Neutrophil (primary cell): Measurements from ENCODE around the gene SELENOI.

Experiments used
- H3K27ac ChIP-seq: fragments of 200-600 bp; sonication (generic); 2 replicates; pipeline ENCODE4 v1.5.1; 2016; ENCODE audit warnings: mild to moderate bottlenecking, moderate library complexity
- H3K27me3 ChIP-seq: fragments of 200-600 bp; sonication (generic); 2 replicates; pipeline ENCODE4 v1.6.0; 2016; ENCODE audit warnings: mild to moderate bottlenecking
- H3K36me3 ChIP-seq: fragments of 200-600 bp; sonication (generic); 2 replicates; pipeline ENCODE4 v1.5.1; 2017
- H3K4me1 ChIP-seq, 2 experiments: fragments of 200-600 bp in 1 of 2; sonication (generic) in 1 of 2; 1 replicate in 1 of 2; 2 replicates in 1 of 2; pipeline versions ENCODE4 v1.5.1 to v1.6.1; 2013 to 2016; ENCODE audit warnings: low read depth in 1 of 2, low read length in 1 of 2, mild to moderate bottlenecking in 1 of 2, moderate library complexity in 1 of 2; ENCODE audit not compliant: control insufficient read depth in 1 of 2, insufficient read depth in 1 of 2
- H3K4me3 ChIP-seq, 2 experiments: fragments of 200-600 bp in 1 of 2; sonication (generic) in 1 of 2; 1 replicate in 1 of 2; 2 replicates in 1 of 2; pipeline ENCODE4 v1.5.1; 2013 to 2016; ENCODE audit warnings: low read depth in 1 of 2, low read length in 1 of 2, mild to moderate bottlenecking in 1 of 2, moderate library complexity in 1 of 2
- H3K9me3 ChIP-seq: fragments of 200-600 bp; sonication (generic); 2 replicates; pipeline ENCODE4 v1.5.1; 2016
- TF ChIP-seq, protein P1 (sequence below): fragments of 200-600 bp; sonication (generic); IDR thresholded peaks from 2 replicates; pipeline ENCODE4 v1.5.1; 2016; ENCODE audit warnings: antibody characterized with exemption

SELENOI gene

DNA sequence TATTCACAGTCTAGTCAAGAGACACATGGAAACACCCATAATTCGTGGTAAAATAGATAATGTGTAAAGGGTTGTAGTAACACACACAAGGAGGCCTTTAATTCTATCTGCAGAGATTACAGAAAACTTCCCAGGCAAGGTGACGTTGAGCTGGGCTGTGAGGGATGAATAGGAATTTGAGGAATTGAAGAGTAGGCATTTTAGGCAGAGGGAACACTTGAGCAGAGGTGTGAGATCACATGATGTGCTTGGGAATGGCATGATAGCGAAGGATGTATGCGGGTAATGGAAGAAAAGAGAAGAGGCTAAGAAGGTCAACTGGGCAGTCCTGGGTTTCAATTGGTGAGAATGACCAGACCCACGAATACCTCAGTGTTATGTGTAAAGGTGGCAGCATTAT, 76.0 kb downstream of the SELENOI start:
- Histone ChIP-seq H3K36me3 (no peaks in the 10 kb centered on the region), H3K27me3 (no peaks in the 10 kb centered on the region), H3K9me3 (no peaks in the 10 kb centered on the region), H3K27ac (no peak overlapping the region), H3K4me3 (no peak overlapping the region), H3K4me1 (no peaks in the 10 kb centered on the region)
- TF ChIP-seq, protein P1, sequence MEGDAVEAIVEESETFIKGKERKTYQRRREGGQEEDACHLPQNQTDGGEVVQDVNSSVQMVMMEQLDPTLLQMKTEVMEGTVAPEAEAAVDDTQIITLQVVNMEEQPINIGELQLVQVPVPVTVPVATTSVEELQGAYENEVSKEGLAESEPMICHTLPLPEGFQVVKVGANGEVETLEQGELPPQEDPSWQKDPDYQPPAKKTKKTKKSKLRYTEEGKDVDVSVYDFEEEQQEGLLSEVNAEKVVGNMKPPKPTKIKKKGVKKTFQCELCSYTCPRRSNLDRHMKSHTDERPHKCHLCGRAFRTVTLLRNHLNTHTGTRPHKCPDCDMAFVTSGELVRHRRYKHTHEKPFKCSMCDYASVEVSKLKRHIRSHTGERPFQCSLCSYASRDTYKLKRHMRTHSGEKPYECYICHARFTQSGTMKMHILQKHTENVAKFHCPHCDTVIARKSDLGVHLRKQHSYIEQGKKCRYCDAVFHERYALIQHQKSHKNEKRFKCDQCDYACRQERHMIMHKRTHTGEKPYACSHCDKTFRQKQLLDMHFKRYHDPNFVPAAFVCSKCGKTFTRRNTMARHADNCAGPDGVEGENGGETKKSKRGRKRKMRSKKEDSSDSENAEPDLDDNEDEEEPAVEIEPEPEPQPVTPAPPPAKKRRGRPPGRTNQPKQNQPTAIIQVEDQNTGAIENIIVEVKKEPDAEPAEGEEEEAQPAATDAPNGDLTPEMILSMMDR, result no peak

DNA sequence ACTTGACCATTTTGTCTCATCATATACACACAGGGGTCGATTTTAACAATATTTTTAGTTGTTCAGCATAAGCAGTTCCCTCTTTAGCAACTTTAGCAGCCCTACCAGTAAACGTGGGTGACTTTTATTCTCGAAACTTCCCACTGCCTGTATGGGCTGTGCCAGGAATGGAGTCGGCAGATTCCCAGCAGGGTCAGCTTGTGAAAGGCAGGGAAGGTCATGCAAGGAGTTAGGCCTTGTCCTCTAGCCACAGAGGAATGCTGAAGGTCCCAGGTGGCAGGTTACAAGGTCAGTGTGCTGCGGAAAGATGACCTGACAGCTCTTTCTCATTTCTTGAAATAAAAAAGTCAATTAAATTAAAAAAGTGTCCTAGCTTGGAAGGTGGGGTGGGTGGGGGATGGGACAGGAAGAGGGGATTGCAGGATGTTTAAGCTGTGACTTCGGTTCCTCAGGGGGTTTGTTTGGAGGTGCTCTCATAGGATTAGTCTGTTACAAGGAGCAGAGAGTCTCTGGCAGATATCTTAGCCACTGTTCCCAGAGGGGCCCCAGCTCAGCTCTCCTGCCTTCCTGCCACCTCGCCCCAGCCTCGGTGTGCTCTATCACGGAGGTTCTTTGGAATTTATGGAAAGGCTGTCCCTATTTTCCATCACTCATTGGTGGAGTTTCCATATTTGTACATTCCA, 77.1 kb downstream of the SELENOI start:
- H3K27ac ChIP-seq, result no peak overlapping the region
- TF ChIP-seq, protein P1, result no peak
- no peaks in the 10 kb centered on the region for H3K4me1 ChIP-seq
- H3K36me3 ChIP-seq, result no peaks in the 10 kb centered on the region
- H3K4me3 ChIP-seq, result no peak overlapping the region
- no peaks in the 10 kb centered on the region for H3K9me3 ChIP-seq
- no peaks in the 10 kb centered on the region for H3K27me3 ChIP-seq

DNA sequence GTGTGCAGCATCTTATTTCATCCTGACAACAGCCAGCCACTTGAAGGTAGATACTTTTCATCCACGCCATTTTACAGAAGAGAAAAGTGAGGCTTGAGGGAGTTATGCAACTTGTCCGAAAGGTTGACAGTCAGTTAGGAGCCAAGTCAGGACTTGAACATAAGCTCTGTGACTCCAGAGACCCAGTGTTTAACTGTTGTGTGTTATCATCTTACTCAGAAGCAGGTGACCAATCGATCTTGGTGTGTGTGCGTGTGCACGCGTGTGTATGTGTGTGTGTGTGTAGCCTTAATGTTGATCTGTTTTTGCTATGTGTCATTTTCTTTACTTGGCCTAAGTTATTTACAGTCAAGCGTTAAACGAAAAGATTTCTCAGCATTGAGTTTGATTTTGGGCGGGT, 77.8 kb downstream of the SELENOI start:
- TF ChIP-seq, protein P1, result no peak
- H3K4me3 ChIP-seq, result no peak overlapping the region
- no peaks in the 10 kb centered on the region for H3K36me3 ChIP-seq
- H3K27me3 ChIP-seq, result no peaks in the 10 kb centered on the region
- no peaks in the 10 kb centered on the region for H3K4me1 ChIP-seq
- no peaks in the 10 kb centered on the region for H3K9me3 ChIP-seq
- H3K27ac ChIP-seq, result no peak overlapping the region

DNA sequence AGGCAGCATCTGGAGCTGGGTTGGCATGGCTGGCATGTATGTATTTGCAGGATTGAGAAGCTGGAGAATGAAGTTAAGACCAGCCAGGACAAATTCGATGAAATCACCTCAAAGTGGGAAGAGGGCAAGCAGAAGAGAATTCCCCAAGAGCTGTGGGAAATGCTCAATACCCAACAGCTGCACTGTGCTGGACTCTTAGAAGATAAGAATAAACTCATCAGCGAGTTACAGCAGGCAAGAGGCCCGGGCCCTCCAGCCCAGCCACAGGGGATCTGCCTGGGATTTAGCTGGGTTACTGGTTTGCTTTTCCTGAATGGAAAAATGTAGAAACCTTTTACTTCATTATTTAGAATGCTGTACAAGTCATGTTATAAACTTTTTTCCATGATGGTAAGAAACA, 78.3 kb downstream of the SELENOI start:
- H3K27ac ChIP-seq, result no peak overlapping the region
- no peaks in the 10 kb centered on the region for H3K36me3 ChIP-seq
- H3K4me1 ChIP-seq, result no peaks in the 10 kb centered on the region
- H3K27me3 ChIP-seq, result no peaks in the 10 kb centered on the region
- no peaks in the 10 kb centered on the region for H3K9me3 ChIP-seq
- TF ChIP-seq, protein P1, result no peak
- H3K4me3 ChIP-seq, result no peak overlapping the region

DNA sequence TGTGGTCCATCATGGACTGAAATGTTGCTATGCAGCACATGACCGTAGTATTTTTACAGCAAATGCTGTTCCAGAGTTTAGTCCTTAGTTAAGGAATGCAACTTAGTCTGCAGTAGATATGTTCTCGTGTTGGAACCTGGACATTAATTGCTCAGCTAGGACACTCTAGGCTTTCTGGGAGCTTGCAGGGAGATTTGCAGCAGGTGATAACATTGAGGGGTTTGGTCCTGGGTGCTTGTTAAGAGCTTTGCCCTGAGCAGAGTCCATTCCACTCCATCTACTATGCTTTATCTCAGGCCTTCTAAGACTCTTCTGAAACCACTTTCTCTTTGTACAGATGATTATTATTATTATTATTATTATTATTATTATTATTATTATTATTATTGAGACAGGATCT, 82.9 kb downstream of the SELENOI start:
- no peaks in the 10 kb centered on the region for H3K36me3 ChIP-seq
- H3K4me1 ChIP-seq, result peaks cover 0 to 4% of the 10 kb centered on the region in 2 experiments
- no peak overlapping the region for H3K27ac ChIP-seq
- H3K9me3 ChIP-seq, result no peaks in the 10 kb centered on the region
- H3K4me3 ChIP-seq, result no peak overlapping the region
- H3K27me3 ChIP-seq, result no peaks in the 10 kb centered on the region
- TF ChIP-seq, protein P1, result no peak
